ENCODE measurements around the gene C12orf42.

The C12orf42 gene

DNA sequence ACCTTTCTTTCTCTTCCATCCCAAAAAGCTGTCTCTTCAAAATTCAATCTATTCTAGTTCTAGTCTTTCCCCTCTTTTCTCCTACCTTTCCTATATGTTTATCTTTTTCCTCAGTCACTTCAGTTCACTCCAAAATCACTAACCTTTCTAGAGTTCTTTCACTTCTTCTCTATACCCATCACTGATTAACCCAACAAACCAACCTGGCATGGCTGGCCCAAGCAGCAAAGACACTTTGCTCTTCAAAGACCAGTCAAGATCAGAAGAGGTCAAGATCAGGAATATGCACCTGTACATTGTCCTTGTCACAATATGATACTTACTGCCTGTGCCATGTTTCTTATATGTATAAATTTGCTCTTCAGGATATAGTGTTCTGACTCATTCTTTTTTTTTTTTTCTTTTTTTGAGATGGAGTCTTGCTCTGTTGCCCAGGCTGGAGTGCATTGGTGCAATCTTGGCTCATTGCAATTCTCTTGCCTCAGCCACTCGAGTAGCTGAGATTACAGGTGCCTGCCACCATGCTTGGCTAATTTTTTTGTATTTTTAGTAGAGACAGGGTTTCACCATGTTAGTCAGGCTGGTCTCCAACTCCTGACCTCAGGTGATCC, 112.9 kb downstream of the C12orf42 start:
- Histone ChIP-seq H3K9me3 (ENCODE audit: control insufficient read depth in 1 of 2, low read length in 2 of 2) (no peaks in the 10 kb centered on the region), H3K4me1 (ENCODE audit: control insufficient read depth in 1 of 2, insufficient read depth in 2 of 2, low read length in 2 of 2) (no peaks in the 10 kb centered on the region), H3K36me3 (ENCODE audit: control insufficient read depth in 1 of 2, insufficient read depth in 2 of 2, low read length in 2 of 2) (no peaks in the 10 kb centered on the region), H3K4me3 (ENCODE audit: low read depth in 1 of 2, low read length in 2 of 2) (no peak overlapping the region), H3K27ac (ENCODE audit: low read length) (no peak overlapping the region), H3K27me3 (ENCODE audit: low read depth, low read length) (no peaks in the 10 kb centered on the region)

DNA sequence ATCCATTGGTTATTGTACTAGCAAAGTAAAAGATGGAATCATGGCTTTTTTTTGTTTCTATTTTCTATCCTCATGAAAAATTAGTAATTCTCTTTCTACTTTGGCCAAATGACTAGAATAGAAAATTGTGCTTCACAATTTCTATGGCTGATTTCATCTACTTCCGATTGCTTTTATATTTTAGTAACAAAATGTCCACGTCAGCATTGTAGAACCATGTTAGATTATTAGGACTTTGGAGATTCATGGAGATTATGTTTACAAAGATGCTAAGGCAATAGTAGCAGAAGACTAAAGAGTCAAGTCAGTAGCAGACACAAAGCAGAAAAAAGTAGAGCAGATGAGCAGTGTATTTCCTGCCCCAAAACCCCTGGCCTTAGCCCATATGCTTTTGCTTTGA, 113.6 kb downstream of the C12orf42 start:
- H3K4me1 ChIP-seq (ENCODE audit: control insufficient read depth in 1 of 2, insufficient read depth in 2 of 2, low read length in 2 of 2): no peaks in the 10 kb centered on the region
- H3K27me3 ChIP-seq (ENCODE audit: low read depth, low read length): no peaks in the 10 kb centered on the region
- H3K27ac ChIP-seq (ENCODE audit: low read length): no peak overlapping the region
- no peaks in the 10 kb centered on the region for H3K36me3 ChIP-seq (ENCODE audit: control insufficient read depth in 1 of 2, insufficient read depth in 2 of 2, low read length in 2 of 2)
- no peaks in the 10 kb centered on the region for H3K9me3 ChIP-seq (ENCODE audit: control insufficient read depth in 1 of 2, low read length in 2 of 2)
- H3K4me3 ChIP-seq (ENCODE audit: low read depth in 1 of 2, low read length in 2 of 2): no peak overlapping the region

DNA sequence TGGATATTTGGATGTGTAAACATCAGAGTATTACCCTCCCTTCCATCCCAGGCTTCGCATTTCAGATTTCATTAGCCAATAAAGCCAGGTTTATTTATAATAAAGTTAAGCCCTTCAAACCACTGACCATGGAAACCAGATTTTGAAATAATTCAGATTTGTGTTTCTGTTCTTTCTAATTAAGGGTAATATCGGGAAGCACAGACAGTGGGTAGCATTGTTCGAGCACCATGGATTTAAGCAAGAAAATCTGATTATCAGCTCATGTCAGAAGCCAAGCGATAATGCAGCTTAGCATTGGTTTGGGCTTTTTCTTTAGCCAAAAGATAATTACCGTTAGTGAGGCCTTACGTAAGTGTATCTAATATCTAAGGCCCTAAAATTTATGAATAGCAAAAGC, 116.1 kb downstream of the C12orf42 start:
- Histone ChIP-seq H3K27me3 (ENCODE audit: low read depth, low read length) (no peaks in the 10 kb centered on the region), H3K4me3 (ENCODE audit: low read depth in 1 of 2, low read length in 2 of 2) (no peak overlapping the region), H3K4me1 (ENCODE audit: control insufficient read depth in 1 of 2, insufficient read depth in 2 of 2, low read length in 2 of 2) (no peaks in the 10 kb centered on the region), H3K9me3 (ENCODE audit: control insufficient read depth in 1 of 2, low read length in 2 of 2) (no peaks in the 10 kb centered on the region), H3K27ac (ENCODE audit: low read length) (no peak overlapping the region), H3K36me3 (ENCODE audit: control insufficient read depth in 1 of 2, insufficient read depth in 2 of 2, low read length in 2 of 2) (no peaks in the 10 kb centered on the region)

DNA sequence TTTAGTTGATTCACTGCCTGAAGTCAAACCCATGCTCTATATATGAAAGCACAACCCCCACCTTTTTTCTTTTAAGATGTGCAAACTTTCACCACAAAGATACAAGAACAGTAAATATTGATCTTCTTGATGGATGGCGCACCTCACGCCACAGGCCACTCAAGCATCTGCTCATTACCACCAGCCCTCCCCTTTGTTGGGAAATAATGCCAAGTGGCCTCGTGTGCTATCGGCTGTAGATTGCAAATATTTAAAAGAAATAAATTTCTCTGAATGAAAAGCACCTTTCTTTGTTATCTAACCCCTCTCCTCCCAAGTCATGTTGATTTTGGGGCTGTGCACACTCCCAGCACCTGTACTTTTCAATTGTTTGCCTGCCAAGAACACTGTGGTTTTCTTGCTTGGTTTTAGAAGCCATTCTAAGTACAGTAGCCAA, 122.7 kb downstream of the C12orf42 start:
- Histone ChIP-seq H3K4me1 (ENCODE audit: control insufficient read depth in 1 of 2, insufficient read depth in 2 of 2, low read length in 2 of 2) (no peaks in the 10 kb centered on the region), H3K9me3 (ENCODE audit: control insufficient read depth in 1 of 2, low read length in 2 of 2) (no peaks in the 10 kb centered on the region), H3K4me3 (ENCODE audit: low read depth in 1 of 2, low read length in 2 of 2) (no peak overlapping the region), H3K36me3 (ENCODE audit: control insufficient read depth in 1 of 2, insufficient read depth in 2 of 2, low read length in 2 of 2) (no peaks in the 10 kb centered on the region), H3K27ac (ENCODE audit: low read length) (no peak overlapping the region), H3K27me3 (ENCODE audit: low read depth, low read length) (no peaks in the 10 kb centered on the region)

DNA sequence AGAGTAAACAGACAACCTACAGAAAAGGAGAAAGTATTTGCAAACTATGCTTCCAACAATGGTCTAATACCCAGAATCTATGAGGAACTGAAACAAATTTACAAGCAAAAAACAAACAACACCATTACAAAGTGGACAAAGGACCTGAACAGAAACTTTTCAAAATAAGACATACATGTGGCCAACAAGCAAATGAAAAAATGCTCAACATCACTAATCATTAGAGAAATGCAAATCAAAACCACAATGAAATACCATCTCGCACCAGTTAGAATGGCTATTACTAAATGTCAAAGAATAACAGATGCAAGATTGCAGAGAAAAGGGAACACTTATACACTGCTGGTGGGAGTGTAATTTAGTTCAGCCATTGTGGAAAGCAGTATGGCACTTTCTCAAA, 125.8 kb downstream of the C12orf42 start:
- no peaks in the 10 kb centered on the region for H3K4me1 ChIP-seq (ENCODE audit: control insufficient read depth in 1 of 2, insufficient read depth in 2 of 2, low read length in 2 of 2)
- no peak overlapping the region for H3K27ac ChIP-seq (ENCODE audit: low read length)
- H3K9me3 ChIP-seq (ENCODE audit: control insufficient read depth in 1 of 2, low read length in 2 of 2): peaks cover 0 to 4% of the 10 kb centered on the region in 2 donors
- no peaks in the 10 kb centered on the region for H3K27me3 ChIP-seq (ENCODE audit: low read depth, low read length)
- no peak overlapping the region for H3K4me3 ChIP-seq (ENCODE audit: low read depth in 1 of 2, low read length in 2 of 2)
- no peaks in the 10 kb centered on the region for H3K36me3 ChIP-seq (ENCODE audit: control insufficient read depth in 1 of 2, insufficient read depth in 2 of 2, low read length in 2 of 2)

DNA sequence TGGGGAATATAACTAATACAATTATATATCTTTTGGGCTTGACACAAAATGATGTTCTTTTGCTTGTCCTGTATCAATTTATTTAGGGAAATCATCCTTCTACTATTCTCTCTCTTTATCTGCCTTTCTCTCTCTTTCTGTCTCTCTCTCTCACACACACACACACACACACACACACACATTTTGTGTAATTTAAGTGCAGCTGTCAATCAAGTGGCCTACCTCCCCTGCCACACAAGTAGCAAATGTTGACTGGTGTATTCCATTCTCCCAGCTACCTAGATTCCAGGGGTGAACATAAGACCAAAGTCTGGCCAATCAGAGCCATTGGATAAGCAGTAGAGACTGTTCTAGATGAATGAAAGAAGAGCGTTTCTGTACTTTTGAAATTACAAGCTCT, 127.6 kb downstream of the C12orf42 start:
- H3K4me1 ChIP-seq (ENCODE audit: control insufficient read depth in 1 of 2, insufficient read depth in 2 of 2, low read length in 2 of 2): no peaks in the 10 kb centered on the region
- no peak overlapping the region for H3K27ac ChIP-seq (ENCODE audit: low read length)
- no peaks in the 10 kb centered on the region for H3K27me3 ChIP-seq (ENCODE audit: low read depth, low read length)
- H3K4me3 ChIP-seq (ENCODE audit: low read depth in 1 of 2, low read length in 2 of 2): no peak overlapping the region
- H3K9me3 ChIP-seq (ENCODE audit: control insufficient read depth in 1 of 2, low read length in 2 of 2): peaks cover 0 to 4% of the 10 kb centered on the region in 2 donors
- no peaks in the 10 kb centered on the region for H3K36me3 ChIP-seq (ENCODE audit: control insufficient read depth in 1 of 2, insufficient read depth in 2 of 2, low read length in 2 of 2)

DNA sequence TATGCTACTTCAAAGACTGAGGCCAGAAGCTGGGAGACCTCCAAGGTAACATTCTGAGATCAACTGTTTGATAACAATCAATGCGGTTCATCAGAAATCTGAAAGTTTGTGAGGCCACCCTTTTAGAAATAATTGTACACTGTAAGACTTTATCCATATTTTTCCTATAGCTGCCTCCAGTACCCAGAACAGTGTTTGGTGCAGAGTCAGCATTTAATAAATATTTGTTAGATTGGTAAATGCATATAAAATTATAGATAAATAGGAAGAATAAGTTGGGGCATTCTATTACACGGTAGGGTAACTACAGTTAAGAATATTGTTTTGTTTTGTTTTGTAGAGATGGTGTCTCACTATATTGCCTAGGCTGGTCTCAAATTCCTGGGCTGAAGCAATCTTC, 141.4 kb downstream of the C12orf42 start:
- Histone ChIP-seq H3K9me3 (ENCODE audit: control insufficient read depth in 1 of 2, low read length in 2 of 2) (no peaks in the 10 kb centered on the region), H3K4me1 (ENCODE audit: control insufficient read depth in 1 of 2, insufficient read depth in 2 of 2, low read length in 2 of 2) (no peaks in the 10 kb centered on the region), H3K4me3 (ENCODE audit: low read depth in 1 of 2, low read length in 2 of 2) (no peak overlapping the region), H3K27ac (ENCODE audit: low read length) (no peak overlapping the region), H3K36me3 (ENCODE audit: control insufficient read depth in 1 of 2, insufficient read depth in 2 of 2, low read length in 2 of 2) (no peaks in the 10 kb centered on the region), H3K27me3 (ENCODE audit: low read depth, low read length) (no peaks in the 10 kb centered on the region)

DNA sequence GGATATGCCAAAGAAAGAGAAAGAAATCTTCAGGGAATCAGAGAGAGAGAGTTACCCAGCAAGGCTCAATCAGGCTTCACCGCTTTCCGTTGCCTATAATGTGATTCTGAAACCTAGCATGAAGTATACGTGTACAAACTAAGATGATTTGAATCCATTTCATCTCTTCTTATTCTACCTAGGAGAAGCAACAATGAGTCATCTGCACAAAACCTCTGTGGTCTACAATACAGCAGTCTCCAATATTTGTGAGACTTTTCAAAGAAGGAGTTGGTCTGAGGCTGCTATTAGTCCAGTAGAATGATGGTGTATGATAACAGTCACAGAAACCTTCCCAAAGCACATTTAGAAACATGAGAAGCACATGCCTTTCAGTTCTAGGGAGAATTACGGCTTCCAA, 141.9 kb downstream of the C12orf42 start:
- H3K9me3 ChIP-seq (ENCODE audit: control insufficient read depth in 1 of 2, low read length in 2 of 2): no peaks in the 10 kb centered on the region
- no peaks in the 10 kb centered on the region for H3K27me3 ChIP-seq (ENCODE audit: low read depth, low read length)
- H3K4me1 ChIP-seq (ENCODE audit: control insufficient read depth in 1 of 2, insufficient read depth in 2 of 2, low read length in 2 of 2): no peaks in the 10 kb centered on the region
- H3K4me3 ChIP-seq (ENCODE audit: low read depth in 1 of 2, low read length in 2 of 2): no peak overlapping the region
- no peak overlapping the region for H3K27ac ChIP-seq (ENCODE audit: low read length)
- H3K36me3 ChIP-seq (ENCODE audit: control insufficient read depth in 1 of 2, insufficient read depth in 2 of 2, low read length in 2 of 2): no peaks in the 10 kb centered on the region

DNA sequence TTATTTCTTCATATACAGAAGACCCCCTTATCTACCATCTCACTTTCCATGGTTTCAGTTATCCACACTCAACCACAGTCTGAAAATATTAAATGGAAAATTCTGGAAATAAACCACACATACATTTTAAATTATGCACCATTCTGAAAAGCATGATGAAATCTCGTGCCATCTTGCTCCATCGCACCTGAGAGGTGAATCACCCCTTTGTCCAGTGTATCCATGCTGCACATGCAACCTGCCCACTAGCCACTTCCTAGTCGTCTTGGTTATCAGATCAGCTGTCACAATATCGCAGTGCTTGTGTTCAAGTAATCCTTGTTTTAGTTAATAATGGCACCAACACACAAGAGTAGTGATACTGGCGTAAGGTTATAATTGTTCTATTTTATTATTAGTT, 145.7 kb downstream of the C12orf42 start:
- Histone ChIP-seq H3K4me3 (ENCODE audit: low read depth in 1 of 2, low read length in 2 of 2) (no peak overlapping the region), H3K27ac (ENCODE audit: low read length) (no peak overlapping the region), H3K4me1 (ENCODE audit: control insufficient read depth in 1 of 2, insufficient read depth in 2 of 2, low read length in 2 of 2) (no peaks in the 10 kb centered on the region), H3K27me3 (ENCODE audit: low read depth, low read length) (no peaks in the 10 kb centered on the region), H3K9me3 (ENCODE audit: control insufficient read depth in 1 of 2, low read length in 2 of 2) (peaks cover 0 to 4% of the 10 kb centered on the region in 2 donors), H3K36me3 (ENCODE audit: control insufficient read depth in 1 of 2, insufficient read depth in 2 of 2, low read length in 2 of 2) (no peaks in the 10 kb centered on the region)

DNA sequence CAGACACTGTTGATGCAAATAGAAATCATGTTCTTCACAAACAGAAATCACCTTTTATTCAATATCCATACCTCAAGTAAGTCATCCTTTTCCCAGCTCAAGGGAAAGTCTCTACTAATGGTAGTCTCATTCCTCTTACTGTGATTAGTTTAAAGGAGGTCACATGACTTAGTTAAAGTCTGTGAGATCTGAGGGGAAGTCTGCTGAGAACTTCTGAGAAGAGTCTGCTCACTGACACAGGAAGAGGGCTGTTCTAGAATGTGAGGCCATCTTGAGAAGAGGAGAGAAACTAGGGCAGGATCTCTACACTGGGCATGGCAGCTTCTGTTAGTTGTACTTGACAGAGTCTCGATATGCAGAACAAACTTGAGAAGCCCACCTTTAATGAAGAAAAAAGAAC, 146.8 kb downstream of the C12orf42 start:
- H3K27me3 ChIP-seq (ENCODE audit: low read depth, low read length): no peaks in the 10 kb centered on the region
- peaks cover 0 to 4% of the 10 kb centered on the region in 2 donors for H3K9me3 ChIP-seq (ENCODE audit: control insufficient read depth in 1 of 2, low read length in 2 of 2)
- H3K4me1 ChIP-seq (ENCODE audit: control insufficient read depth in 1 of 2, insufficient read depth in 2 of 2, low read length in 2 of 2): no peaks in the 10 kb centered on the region
- no peak overlapping the region for H3K27ac ChIP-seq (ENCODE audit: low read length)
- H3K4me3 ChIP-seq (ENCODE audit: low read depth in 1 of 2, low read length in 2 of 2): no peak overlapping the region
- H3K36me3 ChIP-seq (ENCODE audit: control insufficient read depth in 1 of 2, insufficient read depth in 2 of 2, low read length in 2 of 2): no peaks in the 10 kb centered on the region

DNA sequence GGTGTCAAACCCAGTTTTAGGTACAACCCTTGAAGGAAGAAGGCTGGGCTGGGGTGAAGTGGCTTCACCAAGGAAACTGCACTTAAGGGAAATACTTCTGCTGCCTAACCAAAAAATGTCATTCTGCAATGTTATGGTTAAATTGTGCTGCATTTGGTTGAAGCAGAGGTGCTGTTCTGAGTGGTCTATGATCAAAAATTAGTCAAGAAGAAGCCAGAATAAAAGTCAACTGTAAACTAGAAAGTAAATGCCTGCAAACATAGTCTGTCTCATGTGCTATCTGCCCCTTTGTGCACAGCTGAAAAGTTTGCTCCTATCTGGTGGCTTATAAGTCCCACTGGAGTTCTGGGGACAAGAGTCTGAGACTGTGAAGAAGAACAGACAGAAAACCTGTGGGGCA, 158.8 kb downstream of the C12orf42 start:
- Histone ChIP-seq H3K36me3 (ENCODE audit: control insufficient read depth in 1 of 2, insufficient read depth in 2 of 2, low read length in 2 of 2) (no peaks in the 10 kb centered on the region), H3K4me1 (ENCODE audit: control insufficient read depth in 1 of 2, insufficient read depth in 2 of 2, low read length in 2 of 2) (no peaks in the 10 kb centered on the region), H3K4me3 (ENCODE audit: low read depth in 1 of 2, low read length in 2 of 2) (no peak overlapping the region), H3K27ac (ENCODE audit: low read length) (no peak overlapping the region), H3K9me3 (ENCODE audit: control insufficient read depth in 1 of 2, low read length in 2 of 2) (no peaks in the 10 kb centered on the region), H3K27me3 (ENCODE audit: low read depth, low read length) (no peaks in the 10 kb centered on the region)

DNA sequence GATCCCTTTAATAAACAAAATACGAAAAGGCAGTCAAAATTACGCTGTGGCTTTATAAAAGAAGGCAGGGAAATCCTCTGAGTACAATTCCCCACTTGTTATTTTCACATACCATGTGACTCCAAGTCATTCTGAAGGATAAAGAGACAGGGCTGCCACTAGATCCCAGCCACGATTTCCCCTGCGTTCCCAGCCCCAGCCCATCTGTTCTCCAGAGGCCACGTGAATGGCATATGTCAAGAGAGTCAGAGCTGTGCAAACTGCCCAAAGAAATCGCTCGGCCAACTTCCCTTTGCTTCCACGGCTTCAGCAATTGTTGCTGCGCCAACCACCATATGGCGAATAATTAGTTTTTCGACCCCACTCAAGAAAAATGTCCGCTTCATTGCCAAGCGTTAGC, 161.3 kb downstream of the C12orf42 start:
- Histone ChIP-seq H3K27me3 (ENCODE audit: low read depth, low read length) (no peaks in the 10 kb centered on the region), H3K4me1 (ENCODE audit: control insufficient read depth in 1 of 2, insufficient read depth in 2 of 2, low read length in 2 of 2) (no peaks in the 10 kb centered on the region), H3K36me3 (ENCODE audit: control insufficient read depth in 1 of 2, insufficient read depth in 2 of 2, low read length in 2 of 2) (no peaks in the 10 kb centered on the region), H3K9me3 (ENCODE audit: control insufficient read depth in 1 of 2, low read length in 2 of 2) (no peaks in the 10 kb centered on the region), H3K27ac (ENCODE audit: low read length) (no peak overlapping the region), H3K4me3 (ENCODE audit: low read depth in 1 of 2, low read length in 2 of 2) (no peak overlapping the region)
